Testis (tissue), 2 donors: Measurements from ENCODE around the gene NAP1L4.

Source experiments
- POLR2A ChIP-seq: fragments of 450-650 bp; IDR thresholded peaks from one replicate; pipeline ENCODE4 v1.6.1; 2017; ENCODE audit warnings: antibody characterized with exemption, mild to moderate bottlenecking, moderate library complexity
- TF ChIP-seq, protein P1 (sequence below), 3 experiments: fragments of 450-650 bp in 2 of 3; fragments of 200-600 bp in 1 of 3; sonication (generic) in 1 of 3; IDR thresholded peaks; one replicate each; pipeline ENCODE4 v1.5.1; 2016 to 2019; ENCODE audit warnings: antibody characterized with exemption in 3 of 3, mild to moderate bottlenecking in 2 of 3, moderate library complexity in 1 of 3

DNA sequence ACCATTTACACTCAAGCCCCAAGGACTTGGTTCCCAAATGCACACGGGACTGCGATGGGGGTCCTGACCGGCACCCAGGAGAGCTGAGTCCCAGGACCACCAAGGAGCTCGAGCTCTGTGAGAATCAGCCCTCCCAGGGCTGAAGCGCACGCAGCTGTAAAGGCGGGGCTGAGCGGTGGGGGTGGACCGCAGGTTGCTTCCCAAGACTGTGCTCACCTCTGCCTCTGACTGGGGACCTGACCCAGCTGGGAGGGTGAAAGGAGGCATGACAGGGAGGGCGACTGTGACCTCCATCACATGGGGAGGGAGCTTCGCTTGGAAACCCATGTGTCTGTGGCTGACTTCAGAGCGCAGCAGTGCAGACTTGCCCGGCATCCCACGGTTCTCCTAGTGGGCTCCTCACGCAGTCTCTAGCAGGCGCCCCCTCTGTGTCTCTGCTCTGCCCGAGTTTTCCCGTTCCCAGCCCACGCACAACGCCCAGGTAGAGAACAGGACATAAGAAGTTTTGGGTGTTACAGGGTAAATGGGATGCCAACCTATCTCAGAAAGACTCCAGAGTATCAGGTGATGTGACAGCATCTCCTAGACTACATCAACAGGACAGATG is 15.4 kb upstream of the NAP1L4 start:
- TF ChIP-seq, protein P1, sequence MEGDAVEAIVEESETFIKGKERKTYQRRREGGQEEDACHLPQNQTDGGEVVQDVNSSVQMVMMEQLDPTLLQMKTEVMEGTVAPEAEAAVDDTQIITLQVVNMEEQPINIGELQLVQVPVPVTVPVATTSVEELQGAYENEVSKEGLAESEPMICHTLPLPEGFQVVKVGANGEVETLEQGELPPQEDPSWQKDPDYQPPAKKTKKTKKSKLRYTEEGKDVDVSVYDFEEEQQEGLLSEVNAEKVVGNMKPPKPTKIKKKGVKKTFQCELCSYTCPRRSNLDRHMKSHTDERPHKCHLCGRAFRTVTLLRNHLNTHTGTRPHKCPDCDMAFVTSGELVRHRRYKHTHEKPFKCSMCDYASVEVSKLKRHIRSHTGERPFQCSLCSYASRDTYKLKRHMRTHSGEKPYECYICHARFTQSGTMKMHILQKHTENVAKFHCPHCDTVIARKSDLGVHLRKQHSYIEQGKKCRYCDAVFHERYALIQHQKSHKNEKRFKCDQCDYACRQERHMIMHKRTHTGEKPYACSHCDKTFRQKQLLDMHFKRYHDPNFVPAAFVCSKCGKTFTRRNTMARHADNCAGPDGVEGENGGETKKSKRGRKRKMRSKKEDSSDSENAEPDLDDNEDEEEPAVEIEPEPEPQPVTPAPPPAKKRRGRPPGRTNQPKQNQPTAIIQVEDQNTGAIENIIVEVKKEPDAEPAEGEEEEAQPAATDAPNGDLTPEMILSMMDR (IDR thresholded peaks at IDR 0.05) = no peak
- no peak for TF ChIP-seq POLR2A
